Panc1 (cell line): ENCODE measurements around the gene EMC6. TPM values are rescaled to one million over a fixed set of nuclear protein-coding genes. Genes with fewer than 3 reads are reported as not detected.

Source experiments
- ATAC-seq: fragments of 200-7000 bp; cut with Tn5 transposase; 2 replicates; pipeline ENCODE4 v1.9.1; 2020; ENCODE audit warnings: mild to moderate bottlenecking, moderate library complexity
- BruUV-seq: library from RNA; stranded (reverse); fragments of 400-500 nt; replicated peaks from 2 replicates; lab custom pipeline; 2021; lab: Mats Ljungman, UMichigan
- CTCF ChIA-PET: fragments of 300-600 bp; sonication (Branson Sonifier 250); formaldehyde crosslinking; loops from one replicate; lab custom pipeline; 2022; ENCODE audit warnings: antibody characterized with exemption; lab: Charles Lee
- POLR2A ChIA-PET: fragments of 300-600 bp; sonication (Branson Sonifier 250); formaldehyde crosslinking; loops from one replicate; lab custom pipeline; 2022; ENCODE audit warnings: antibody characterized with exemption; lab: Charles Lee
- DNase-seq: peaks from one replicate; pipeline ENCODE4 v3.0.0-alpha.2; 2010; ENCODE audit warnings: low read depth, low spot score
- H3K27ac ChIP-seq: 2 replicates; pipeline ENCODE4 v1.5.1; 2011; ENCODE audit warnings: mild to moderate bottlenecking, low read length, inconsistent platforms
- H3K27me3 ChIP-seq: fragments of 200-500 bp; sonication (Bioruptor generic); 2 replicates; pipeline ENCODE4 v1.6.0; 2014; ENCODE audit warnings: low read length, inconsistent platforms; ENCODE audit not compliant: control insufficient read depth, insufficient read depth
- H3K36me3 ChIP-seq: fragments of 200-500 bp; sonication (Bioruptor generic); 2 replicates; pipeline ENCODE4 v1.5.1; 2014; ENCODE audit warnings: inconsistent platforms, mild to moderate bottlenecking, low read length, moderate library complexity; ENCODE audit not compliant: control insufficient read depth, insufficient read depth
- H3K4me1 ChIP-seq: 2 replicates; pipeline ENCODE4 v1.5.1; 2011; ENCODE audit warnings: inconsistent platforms, mild to moderate bottlenecking, low read length, moderate library complexity; ENCODE audit not compliant: control insufficient read depth, insufficient read depth
- H3K4me3 ChIP-seq, 2 experiments: 2 replicates each; pipeline ENCODE4 v1.5.1; 2011 to 2012; ENCODE audit warnings: low read depth in 2 of 2, low read length in 2 of 2, mild to moderate bottlenecking in 2 of 2, inconsistent platforms in 1 of 2, moderate library complexity in 1 of 2
- H3K9me3 ChIP-seq: fragments of 200-500 bp; sonication (Bioruptor generic); 2 replicates; pipeline ENCODE4 v1.5.1; 2014; ENCODE audit warnings: low read depth, mild to moderate bottlenecking, inconsistent platforms, low read length, moderate library complexity; ENCODE audit not compliant: control insufficient read depth, insufficient read depth
- CTCF ChIP-seq: fragments of 450-650 bp; IDR thresholded peaks from 2 replicates; pipeline ENCODE4 v1.5.1; 2017; ENCODE audit warnings: mild to moderate bottlenecking
- POLR2AphosphoS5 ChIP-seq: IDR thresholded peaks from 2 replicates; pipeline ENCODE4 v1.6.1; 2012; ENCODE audit warnings: mild to moderate bottlenecking, low read depth, low read length, moderate library complexity
- REST ChIP-seq, 2 experiments: IDR thresholded peaks; 2 replicates each; pipeline ENCODE4 v1.6.1; 2011 to 2012; ENCODE audit warnings: low read depth in 2 of 2, control low read depth in 1 of 2, low read length in 1 of 2, mild to moderate bottlenecking in 1 of 2, moderate library complexity in 1 of 2; ENCODE audit not compliant: insufficient read depth in 1 of 2
- SIN3A ChIP-seq: IDR thresholded peaks from 2 replicates; pipeline ENCODE4 v1.6.1; 2012; ENCODE audit warnings: low read depth, mild to moderate bottlenecking, low read length, moderate library complexity, borderline replicate concordance; ENCODE audit not compliant: insufficient read depth
- TCF7L2 ChIP-seq: IDR thresholded peaks from 2 replicates; pipeline ENCODE4 v1.6.1; 2011; ENCODE audit warnings: mild to moderate bottlenecking, low read depth, low read length, inconsistent platforms
- in situ Hi-C: cut with HindIII; loops from 2 replicates; pipeline ENCODE4 v1.10.0; 2016; ENCODE audit warnings: low sequenced_read_pairs, low pct_unique_long_range_greater_than_20kb
- intact Hi-C: fragments of 100-400 bp; cut with micrococcal nuclease; formaldehyde crosslinking; loops from one replicate; pipeline ENCODE4 v1.10.0; 2022; ENCODE audit not compliant: unreplicated experiment
- total RNA-seq: library from RNA; stranded (reverse); gene quantifications from one replicate; pipeline ENCODE4 v1.2.1, GENCODE V29; 2021; ENCODE audit not compliant: unreplicated experiment

Gene EMC6
- total RNA-seq, 1 experiment from 2014 or later = 65.9 TPM

GRCh38 chr17:3718201-3718600 is 49.6 kb downstream of the EMC6 start:
- BruUV-seq = no TSS peak
- CTCF ChIA-PET = no interaction called here
- Histone ChIP-seq H3K4me3 (no peak overlapping the region), H3K9me3 (no peaks in the 10 kb centered on the region), H3K27me3 (no peaks in the 10 kb centered on the region), H3K36me3 (peaks cover 9% of the 10 kb centered on the region), H3K4me1 (0 out of 2 replicates have a peak, but pooled peaks cover 4% of the 10 kb centered on the region), H3K27ac (no peak overlapping the region)
- TF ChIP-seq REST (IDR thresholded peaks at IDR 0.05; ENCODE audit: insufficient read depth in 1 of 2, low read depth in 2 of 2, low read length in 1 of 2) (no peak), SIN3A (no peak), TCF7L2 (no peak), CTCF (no peak), POLR2AphosphoS5 (no peak)
- POLR2A ChIA-PET = no interaction called here
- DNase-seq (no peak), ATAC-seq (no peak)
- in situ Hi-C loops (no loop called here), intact Hi-C loops (no loop called here)

GRCh38 chr17:3719265-3719664 is 50.7 kb downstream of the EMC6 start:
- H3K27ac ChIP-seq = no peak overlapping the region
- H3K27me3 ChIP-seq = no peaks in the 10 kb centered on the region
- CTCF ChIA-PET = no interaction called here
- ATAC-seq (no peak), DNase-seq (no peak)
- intact Hi-C loops (no loop called here), in situ Hi-C loops (no loop called here)
- no peak overlapping the region for H3K4me3 ChIP-seq
- 0 out of 2 replicates have a peak, but pooled peaks cover 4% of the 10 kb centered on the region for H3K4me1 ChIP-seq
- no TSS peak for BruUV-seq
- H3K36me3 ChIP-seq = peaks cover 9% of the 10 kb centered on the region
- POLR2A ChIA-PET = no interaction called here
- H3K9me3 ChIP-seq = no peaks in the 10 kb centered on the region
- TF ChIP-seq TCF7L2 (no peak), POLR2AphosphoS5 (no peak), SIN3A (no peak), CTCF (no peak), REST (IDR thresholded peaks at IDR 0.05; ENCODE audit: insufficient read depth in 1 of 2, low read depth in 2 of 2, low read length in 1 of 2) (no peak)

Other genes with a start within 250 kb of the EMC6 start
- not detected for gene OR1E2, start 235.0 kb upstream of the EMC6 start, total RNA-seq
- gene SPATA22, start 197.0 kb upstream of the EMC6 start, total RNA-seq = not detected
- gene ASPA, start 192.8 kb upstream of the EMC6 start, total RNA-seq = not detected
- 0.31 TPM for gene TRPV3, start 111.0 kb upstream of the EMC6 start, total RNA-seq
- gene TRPV1, start 59.4 kb upstream of the EMC6 start, total RNA-seq = 3.4 TPM
- 8.4 TPM for gene SHPK, start 32.6 kb upstream of the EMC6 start, total RNA-seq
- 20.4 TPM for gene CTNS, start 32.1 kb upstream of the EMC6 start, total RNA-seq
- 122 TPM for gene TAX1BP3, start 234 bp upstream of the EMC6 start, total RNA-seq
- 14.9 TPM for gene P2RX5, start 27.3 kb downstream of the EMC6 start, total RNA-seq
- 10.6 TPM for gene HASPIN, start 55.1 kb downstream of the EMC6 start, total RNA-seq
- 20.9 TPM for gene ITGAE, start 132.4 kb downstream of the EMC6 start, total RNA-seq
- gene NCBP3, start 177.4 kb downstream of the EMC6 start, total RNA-seq = 28.1 TPM
- 6.7 TPM for gene CAMKK1, start 224.2 kb downstream of the EMC6 start, total RNA-seq
- gene P2RX1, start 247.7 kb downstream of the EMC6 start, total RNA-seq = not detected